GM19351 (cell line): ENCODE measurements around the gene VEPH1.

Source experiments
- ATAC-seq: cut with Tn5 transposase; IDR thresholded peaks from one replicate; pipeline ENCODE4 v1.9.1; 2021; ENCODE audit warnings: mild to moderate bottlenecking, moderate library complexity; ENCODE audit not compliant: unreplicated experiment

The VEPH1 gene

GRCh38 chr3:157313186-157313585, 190.0 kb downstream of the VEPH1 start:
- no peak for ATAC-seq

GRCh38 chr3:157312376-157312745, 190.9 kb downstream of the VEPH1 start:
- ATAC-seq = no peak

- ATAC-seq = no peak
These were observed 191.4 kb downstream of the VEPH1 start for GRCh38 chr3:157311633-157312375.

DNA sequence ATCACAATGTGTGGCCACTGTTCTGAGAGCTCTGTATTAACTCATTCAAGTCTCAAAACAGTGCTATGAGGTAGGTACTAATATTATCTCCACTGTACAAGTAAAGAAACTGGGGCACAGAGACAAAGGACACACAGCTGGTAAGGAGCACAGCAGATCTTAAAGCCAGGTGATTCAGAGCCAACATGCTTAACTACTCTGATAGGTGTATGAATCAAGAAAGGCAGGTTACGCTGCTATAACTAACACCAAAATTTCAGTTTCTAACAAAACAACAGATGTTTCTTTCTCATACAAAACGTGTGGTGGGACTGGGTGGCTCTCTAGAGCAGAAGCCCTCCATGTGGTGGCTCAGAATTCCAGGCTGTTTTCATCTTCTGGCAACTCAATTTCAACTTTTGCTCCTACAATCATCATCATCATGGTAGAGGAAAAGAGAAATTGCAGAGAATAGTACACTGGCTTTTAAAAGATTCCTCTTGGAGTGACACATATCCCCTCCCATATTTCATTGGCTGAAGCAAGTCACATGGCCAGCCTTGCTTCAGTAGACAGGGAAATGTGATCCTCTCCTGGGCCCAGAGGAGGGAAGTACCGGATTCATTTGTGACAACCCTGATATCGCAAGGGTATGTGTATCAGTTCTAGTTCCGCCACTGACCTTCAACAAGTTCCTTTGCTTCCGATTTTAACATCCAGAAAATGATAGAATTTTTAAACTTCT, 192.7 kb downstream of the VEPH1 start:
- peak; percentile 67 for ATAC-seq

DNA sequence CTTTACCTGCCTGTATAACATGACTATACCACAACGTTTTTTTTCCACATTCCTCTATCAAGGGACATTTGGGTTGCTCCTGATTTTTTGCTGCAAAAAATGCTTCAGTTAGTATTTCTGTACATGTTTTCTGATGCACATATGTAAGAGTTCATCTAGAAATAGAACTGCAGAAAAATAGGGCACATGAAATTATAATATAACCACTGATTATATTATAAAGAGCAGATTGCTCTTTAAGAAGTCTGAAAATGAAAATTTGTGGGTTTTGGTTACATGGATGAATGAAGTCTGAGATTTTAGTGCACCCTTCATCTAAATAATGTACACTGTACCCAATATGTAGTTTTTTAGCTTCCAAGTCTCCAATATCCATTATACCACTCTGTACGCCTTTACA, 196.7 kb downstream of the VEPH1 start:
- ATAC-seq = no peak

- no peak for ATAC-seq
These were observed 197.8 kb downstream of the VEPH1 start for GRCh38 chr3:157305392-157305791.

- ATAC-seq = no peak
These were observed 201.5 kb downstream of the VEPH1 start for GRCh38 chr3:157301755-157302154.

- no peak for ATAC-seq
These were observed 202.1 kb downstream of the VEPH1 start for GRCh38 chr3:157300981-157301663.

DNA sequence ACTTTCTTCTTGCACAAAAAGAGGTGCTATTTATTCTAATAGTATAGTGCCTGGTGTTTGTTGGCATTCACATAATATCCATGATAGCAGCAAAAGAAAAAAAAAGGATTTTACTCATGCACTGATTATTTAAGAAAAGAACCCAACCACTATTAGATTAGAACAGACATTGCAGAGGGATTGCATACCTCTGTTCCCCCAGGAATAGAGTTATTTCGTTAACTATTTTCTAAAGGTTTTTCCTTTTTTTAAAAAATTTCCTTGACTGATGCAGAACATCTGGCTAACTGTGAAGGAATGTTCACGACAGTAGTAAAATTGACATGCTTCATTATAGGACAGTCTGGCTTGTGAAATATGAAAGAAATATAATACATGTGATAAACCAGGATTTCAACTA, 203.1 kb downstream of the VEPH1 start:
- ATAC-seq = no peak

DNA sequence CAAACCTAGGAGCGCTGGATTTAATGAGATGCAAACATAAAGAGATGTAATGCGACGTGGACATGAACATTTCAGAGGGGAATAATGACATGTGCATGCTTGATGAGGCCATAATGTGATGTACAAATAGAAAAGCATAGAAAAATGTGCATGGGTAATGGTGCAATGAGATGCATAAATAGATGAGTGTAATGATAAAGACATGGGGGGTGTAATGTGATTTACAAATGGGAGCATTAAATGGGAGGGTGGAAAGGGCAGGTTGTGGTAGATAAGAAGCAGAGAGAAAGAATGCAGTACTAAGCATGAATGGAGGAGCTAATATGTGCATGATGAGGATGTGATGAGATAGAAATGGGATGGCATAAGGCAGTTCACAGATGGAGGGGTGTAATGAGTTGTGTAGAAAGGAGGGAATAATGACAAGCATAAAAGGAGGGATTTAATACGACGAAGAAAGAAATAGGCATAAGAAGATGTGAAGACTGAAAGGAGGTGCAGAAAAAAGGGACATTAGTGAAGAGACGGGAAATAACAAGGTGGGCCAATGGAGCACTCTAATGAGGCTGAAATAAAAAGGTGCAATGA, 205.8 kb downstream of the VEPH1 start:
- ATAC-seq = no peak

- no peak for ATAC-seq
These were observed 208.3 kb downstream of the VEPH1 start for GRCh38 chr3:157294953-157295352.

GRCh38 chr3:157294491-157294890, 208.7 kb downstream of the VEPH1 start:
- no peak for ATAC-seq

DNA sequence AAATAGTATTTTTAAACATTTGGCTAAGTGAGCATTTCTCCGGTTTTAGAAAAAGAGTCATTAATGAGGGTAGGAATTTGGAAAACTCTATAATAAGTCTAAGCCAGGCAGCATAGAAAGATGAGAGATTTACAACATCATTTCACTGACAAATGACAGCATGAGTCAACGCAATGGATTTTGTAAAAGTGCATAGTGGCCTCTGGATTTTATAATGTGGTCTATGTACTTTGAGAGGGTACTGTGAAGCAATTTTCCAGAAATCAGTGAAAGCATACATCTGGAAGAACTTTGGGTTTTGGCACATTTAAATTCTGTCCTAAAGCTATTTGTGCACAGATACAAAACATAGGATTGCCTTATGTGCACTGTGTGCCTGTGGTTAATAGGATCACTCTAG, 212.4 kb downstream of the VEPH1 start:
- ATAC-seq = no peak

DNA sequence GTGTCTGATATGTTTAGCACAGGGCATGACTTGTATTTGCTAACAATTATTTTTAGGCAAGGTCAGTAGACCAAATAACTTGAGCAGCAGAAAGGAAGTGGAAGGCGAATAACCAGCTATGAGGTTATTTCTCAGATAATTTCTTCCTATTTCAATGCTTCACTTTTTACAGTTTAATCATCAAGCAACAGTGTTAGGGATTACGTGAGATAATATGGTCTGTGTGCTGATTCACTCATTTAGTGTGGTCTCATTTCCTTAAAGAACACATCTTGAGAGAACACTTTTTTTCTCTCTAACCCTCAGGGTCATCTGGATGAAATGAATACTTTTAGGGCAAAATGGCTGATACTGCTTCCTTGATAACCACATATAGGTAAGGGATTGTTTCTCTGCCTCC, 217.2 kb downstream of the VEPH1 start:
- ATAC-seq = no peak

GRCh38 chr3:157285141-157285540, 218.1 kb downstream of the VEPH1 start:
- no peak for ATAC-seq

DNA sequence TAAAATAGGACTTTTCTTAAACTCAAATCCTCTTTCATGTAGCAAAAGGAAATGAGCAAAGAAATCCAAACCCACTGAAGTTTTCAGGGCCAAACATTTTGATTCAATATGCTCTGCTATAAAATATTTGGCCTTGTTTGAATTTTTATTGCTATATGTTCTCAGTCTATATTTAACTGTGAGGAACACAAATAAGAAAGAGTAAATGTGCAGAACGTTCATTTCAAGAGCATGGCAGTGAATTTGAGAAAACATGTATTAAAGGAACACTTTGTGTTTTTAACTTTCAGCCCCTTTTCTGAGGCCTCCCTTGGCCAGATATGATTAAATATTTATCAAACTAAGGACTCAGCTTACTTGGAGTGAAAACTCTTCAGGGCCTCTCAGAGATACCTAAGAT, 218.5 kb downstream of the VEPH1 start:
- no peak for ATAC-seq

DNA sequence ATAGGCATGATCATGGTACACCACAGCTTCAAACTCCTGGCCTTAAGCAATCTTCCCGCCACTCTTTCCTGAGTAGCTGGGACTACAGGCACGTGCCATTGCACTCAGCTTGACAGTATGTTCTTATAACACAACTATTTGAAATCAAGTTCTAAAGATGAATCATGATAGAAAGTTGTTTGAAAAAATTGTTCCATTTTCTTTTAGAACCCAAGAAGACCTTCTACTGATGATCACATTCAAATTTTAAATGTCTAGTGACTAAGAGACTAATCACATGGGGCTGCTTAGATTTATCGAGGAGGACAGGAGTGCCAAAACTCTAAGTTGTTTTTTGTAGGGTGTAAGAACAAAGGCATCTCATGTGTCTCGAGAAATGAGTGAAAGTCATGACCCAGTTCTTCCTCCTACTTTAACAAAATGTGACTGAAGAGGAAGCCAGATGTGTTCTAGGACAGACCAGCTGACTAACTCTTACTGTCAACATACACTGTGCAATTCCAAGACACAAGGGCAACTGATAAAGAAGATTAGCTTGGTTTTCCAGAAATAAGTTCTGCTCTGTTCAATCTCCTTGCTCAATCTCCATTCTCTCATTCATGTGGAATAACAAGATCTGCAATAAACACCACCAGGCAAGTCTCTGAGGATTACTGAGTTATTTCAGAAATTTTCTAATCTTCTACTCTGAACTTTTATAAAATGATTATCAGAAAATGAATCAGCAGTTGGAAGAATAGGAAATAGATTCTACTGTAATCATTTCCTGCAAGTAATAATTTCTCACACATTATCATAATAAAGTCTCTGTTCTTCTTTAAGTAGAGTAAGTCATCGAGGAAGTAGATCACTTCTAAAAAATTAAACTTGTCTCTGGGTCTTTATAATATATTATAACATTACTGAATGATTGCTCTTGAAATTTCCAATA, 220.7 kb downstream of the VEPH1 start:
- no peak for ATAC-seq

DNA sequence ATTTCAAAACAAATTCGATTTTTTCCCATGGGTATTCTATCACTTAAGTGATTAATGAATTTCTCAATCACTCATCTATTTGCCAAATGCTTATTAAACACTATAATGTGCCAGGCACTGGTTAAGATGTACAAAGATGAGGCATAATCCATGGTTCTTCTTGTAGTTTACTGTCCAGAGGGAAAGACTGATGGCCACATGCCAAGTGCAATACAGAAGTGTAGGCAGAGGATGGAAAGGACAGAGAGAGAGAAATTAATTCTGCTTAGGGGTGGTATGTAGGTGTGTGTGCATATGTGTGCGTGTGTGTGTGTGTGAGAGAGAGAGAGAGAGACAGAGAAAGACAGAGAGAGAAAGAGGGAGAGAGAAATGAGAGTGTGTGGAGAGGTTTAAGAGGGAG, 222.4 kb downstream of the VEPH1 start:
- ATAC-seq = no peak

DNA sequence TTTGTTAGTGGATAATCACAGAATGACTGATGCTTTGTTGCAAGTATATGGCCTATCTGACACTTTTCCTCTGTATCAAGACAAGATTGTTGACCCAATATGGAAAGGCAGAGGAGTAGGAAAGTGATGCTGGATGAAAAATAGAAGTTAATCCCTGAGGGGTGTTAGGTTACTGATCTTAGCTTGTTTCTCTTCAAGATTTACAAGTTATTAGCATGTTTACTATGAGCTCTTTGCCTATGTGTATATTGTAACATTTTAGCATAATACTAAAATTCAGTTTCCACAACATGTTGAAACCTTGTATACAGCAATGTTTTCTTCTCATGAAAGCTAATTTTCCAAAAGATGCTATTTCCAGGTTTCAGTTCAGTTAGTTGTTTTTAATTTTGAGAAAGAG, 222.9 kb downstream of the VEPH1 start:
- ATAC-seq = no peak

DNA sequence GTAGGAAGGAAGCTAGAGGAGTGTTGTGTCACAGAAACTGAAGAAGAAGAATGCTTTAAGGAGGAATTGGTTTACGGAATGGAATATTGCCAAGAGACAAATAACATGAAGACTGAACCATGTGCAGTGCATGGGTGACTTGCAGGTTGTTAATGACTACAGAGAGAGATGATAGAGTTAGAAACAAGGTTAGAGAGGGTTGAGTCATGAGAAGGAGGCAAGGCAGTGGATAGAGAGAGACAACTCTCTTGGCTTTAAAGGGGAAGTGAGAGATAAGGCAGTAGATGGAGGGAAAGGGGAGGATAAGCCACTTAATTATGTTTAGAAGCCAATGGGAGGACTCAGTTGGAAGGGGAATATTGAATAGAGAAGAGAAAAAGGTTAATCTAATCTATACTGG, 224.0 kb downstream of the VEPH1 start:
- ATAC-seq = no peak

DNA sequence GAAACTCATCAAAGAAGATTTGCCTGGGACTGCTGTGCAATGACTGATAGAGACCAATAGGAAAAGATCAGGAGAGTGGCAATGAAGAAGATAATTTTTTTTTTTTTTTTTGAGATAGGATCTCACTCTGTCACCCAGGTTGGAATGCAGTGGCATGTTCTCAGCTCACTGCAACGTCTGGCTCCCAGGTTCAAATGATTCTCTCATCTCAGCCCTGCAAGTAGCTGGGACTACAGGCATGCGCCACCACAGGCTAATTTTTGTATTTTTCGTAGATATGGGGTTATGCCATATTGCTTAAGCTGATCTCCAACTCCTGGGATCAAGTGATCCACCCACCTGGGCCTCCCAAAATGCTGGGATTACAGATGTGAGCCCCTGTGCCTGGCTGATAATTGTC, 226.4 kb downstream of the VEPH1 start:
- no peak for ATAC-seq
